Neuronal stem cell (in vitro differentiated cells): ENCODE measurements around the gene DOCK8.

Experiments
- DNase-seq: peaks from one replicate; pipeline ENCODE4 v3.0.0-alpha.2; 2013; ENCODE audit warnings: low spot score
- H2AFZ ChIP-seq: one replicate; pipeline ENCODE4 v1.6.1; 2013; ENCODE audit warnings: mild to moderate bottlenecking, low read length, inconsistent platforms
- H2AK5ac ChIP-seq: 2 replicates; pipeline ENCODE4 v1.6.1; 2013; ENCODE audit warnings: low read depth, mild to moderate bottlenecking, inconsistent platforms, low read length, moderate library complexity, mixed read lengths
- H2BK120ac ChIP-seq: 2 replicates; pipeline ENCODE4 v1.6.1; 2013; ENCODE audit warnings: low read depth, mild to moderate bottlenecking, inconsistent platforms, low read length, moderate library complexity, mixed read lengths
- H2BK12ac ChIP-seq: one replicate; pipeline ENCODE4 v1.6.1; 2013; ENCODE audit warnings: low read length, inconsistent platforms
- H2BK15ac ChIP-seq: 2 replicates; pipeline ENCODE4 v1.6.1; 2013; ENCODE audit warnings: mild to moderate bottlenecking, low read length, inconsistent platforms, mixed read lengths
- H2BK5ac ChIP-seq: one replicate; pipeline ENCODE4 v1.6.1; 2013; ENCODE audit warnings: inconsistent platforms, mild to moderate bottlenecking, low read length, moderate library complexity
- H3K14ac ChIP-seq: one replicate; pipeline ENCODE4 v1.6.1; 2013; ENCODE audit warnings: low read length, inconsistent platforms
- H3K18ac ChIP-seq: 2 replicates; pipeline ENCODE4 v1.6.1; 2013; ENCODE audit warnings: low read length, inconsistent platforms
- H3K23ac ChIP-seq: 2 replicates; pipeline ENCODE4 v1.6.1; 2013; ENCODE audit warnings: low read depth, mild to moderate bottlenecking, mixed read lengths, low read length, inconsistent platforms; ENCODE audit not compliant: poor library complexity
- H3K27ac ChIP-seq: replicated peaks from 3 replicates; pipeline ENCODE4 v1.5.1; 2013; ENCODE audit warnings: low read length, inconsistent platforms
- H3K27me3 ChIP-seq, 3 experiments: 2 replicates each; pipeline ENCODE4 v1.6.1; 2013; ENCODE audit warnings: low read length in 3 of 3, mild to moderate bottlenecking in 2 of 3, inconsistent platforms in 1 of 3, low read depth in 1 of 3, mixed read lengths in 1 of 3, moderate library complexity in 1 of 3; ENCODE audit not compliant: control insufficient read depth in 3 of 3, insufficient read depth in 3 of 3
- H3K36me3 ChIP-seq, 2 donors: replicated peaks in 1 of 2; 2 replicates each; pipeline ENCODE4 v1.6.1; 2013; ENCODE audit warnings: low read length in 2 of 2; ENCODE audit not compliant: control insufficient read depth in 2 of 2, insufficient read depth in 2 of 2
- H3K4ac ChIP-seq: 2 replicates; pipeline ENCODE4 v1.6.1; 2013; ENCODE audit warnings: inconsistent platforms, mild to moderate bottlenecking, low read length, moderate library complexity
- H3K4me1 ChIP-seq, 2 donors: 1 replicate in 1 of 2; 2 replicates in 1 of 2; pipeline ENCODE4 v1.6.1; 2013; ENCODE audit warnings: low read length in 2 of 2, low read depth in 1 of 2; ENCODE audit not compliant: control insufficient read depth in 2 of 2, insufficient read depth in 1 of 2
- H3K4me2 ChIP-seq: one replicate; pipeline ENCODE4 v1.6.1; 2013; ENCODE audit warnings: mild to moderate bottlenecking, low read length, inconsistent platforms; ENCODE audit not compliant: insufficient read depth, poor library complexity, severe bottlenecking
- H3K4me3 ChIP-seq, 2 donors: 2 replicates each; pipeline ENCODE4 v1.5.1; 2013; ENCODE audit warnings: low read length in 2 of 2, mild to moderate bottlenecking in 2 of 2, inconsistent platforms in 1 of 2, moderate library complexity in 1 of 2
- H3K79me1 ChIP-seq: one replicate; pipeline ENCODE4 v1.6.1; 2013; ENCODE audit warnings: low read depth, mild to moderate bottlenecking, inconsistent platforms, low read length, moderate library complexity
- H3K9ac ChIP-seq: one replicate; pipeline ENCODE4 v1.6.1; 2013; ENCODE audit warnings: mild to moderate bottlenecking, low read depth, low read length, inconsistent platforms; ENCODE audit not compliant: poor library complexity
- H3K9me3 ChIP-seq, 2 donors: replicated peaks in 1 of 2; 2 replicates each; pipeline versions ENCODE3 to v1.6.1; 2013; ENCODE audit warnings: low read length in 2 of 2, mild to moderate bottlenecking in 2 of 2, inconsistent platforms in 1 of 2, low read depth in 1 of 2, mixed read lengths in 1 of 2, moderate library complexity in 1 of 2; ENCODE audit not compliant: control insufficient read depth in 2 of 2, insufficient read depth in 1 of 2
- H4K8ac ChIP-seq: one replicate; pipeline ENCODE4 v1.6.1; 2013; ENCODE audit warnings: low read depth, mild to moderate bottlenecking, inconsistent platforms, low read length, moderate library complexity
- H4K91ac ChIP-seq: one replicate; pipeline ENCODE4 v1.6.1; 2013; ENCODE audit warnings: low read length, low read depth, mild to moderate bottlenecking, inconsistent platforms; ENCODE audit not compliant: poor library complexity
- WGBS, 2 donors: extraction: QIAGEN DNeasy Blood & Tissue Kit; methylation state at CpG; one replicate each; pipeline ENCODE4 v1.1.7; 2013; ENCODE audit warnings: missing lambda C conversion rate in 2 of 2, mixed read lengths in 1 of 2; ENCODE audit not compliant: insufficient read length in 2 of 2, insufficient replicate concordance in 1 of 2; ENCODE audit errors: extremely low coverage in 2 of 2; 5-methylcytosine and 5-hydroxymethylcytosine counted together

DOCK8 gene

DNA sequence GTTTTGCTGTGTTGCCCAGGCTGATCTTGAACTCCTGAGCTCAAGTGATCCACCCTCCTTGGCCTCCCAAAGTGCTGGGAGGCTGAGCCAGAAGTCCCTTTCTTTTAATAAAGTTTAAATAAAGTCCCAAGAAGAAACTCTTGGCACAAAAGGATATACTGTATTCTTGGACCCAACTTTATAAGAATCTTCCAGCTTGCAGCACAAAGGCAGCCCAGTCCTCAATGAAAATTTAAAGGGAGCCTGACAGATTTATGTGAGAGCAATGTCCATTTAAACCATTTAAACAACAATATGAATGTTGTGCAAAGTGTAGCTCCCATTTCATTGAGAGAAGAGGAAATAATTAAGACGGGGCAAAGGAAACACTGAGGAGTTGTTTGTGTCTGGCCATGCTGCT, 217.0 kb downstream of the DOCK8 start:
- H4K8ac ChIP-seq = no peak overlapping the region
- H2BK15ac ChIP-seq = no peak overlapping the region
- no peak for DNase-seq
- no peak overlapping the region for H2BK120ac ChIP-seq
- no peak overlapping the region for H3K9ac ChIP-seq
- no CpG with 5 or more reads among the region's 1 CpG for WGBS, 2 donors
- H3K4ac ChIP-seq = no peak overlapping the region
- no peak overlapping the region for H3K18ac ChIP-seq
- H3K14ac ChIP-seq = no peak overlapping the region
- H2BK12ac ChIP-seq = no peak overlapping the region
- no peaks in the 10 kb centered on the region for H3K79me1 ChIP-seq
- H4K91ac ChIP-seq = no peak overlapping the region
- no peak overlapping the region for H2AK5ac ChIP-seq
- H2AFZ ChIP-seq = no peak overlapping the region
- H3K27me3 ChIP-seq = peaks cover 0 to 18% (median 0%) of the 10 kb centered on the region in 3 experiments
- no peak overlapping the region for H3K4me2 ChIP-seq
- H3K4me3 ChIP-seq = no peak overlapping the region
- H3K27ac ChIP-seq = no peak overlapping the region
- H3K4me1 ChIP-seq = no peaks in the 10 kb centered on the region
- H3K36me3 ChIP-seq = no peaks in the 10 kb centered on the region
- no peak overlapping the region for H3K23ac ChIP-seq
- no peaks in the 10 kb centered on the region for H3K9me3 ChIP-seq
- H2BK5ac ChIP-seq = no peak overlapping the region

DNA sequence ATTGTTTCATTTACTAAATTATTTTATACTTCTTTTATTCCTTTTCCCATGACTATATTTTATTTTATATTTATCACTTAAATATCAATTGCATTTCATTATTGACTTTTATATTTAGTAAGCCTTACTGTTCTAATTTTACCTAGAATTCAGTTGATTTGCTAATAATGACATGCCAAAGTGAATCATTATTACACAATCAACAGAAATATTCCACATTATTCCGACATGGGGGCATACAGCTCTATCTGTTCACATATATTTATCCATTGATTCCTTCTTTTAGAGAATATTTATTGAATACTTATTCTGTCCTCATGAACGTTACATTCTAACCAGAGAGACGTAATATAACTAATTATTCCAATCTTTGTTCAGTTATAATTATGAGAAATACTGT, 221.8 kb downstream of the DOCK8 start:
- Histone ChIP-seq H2BK15ac (no peak overlapping the region), H2BK5ac (no peak overlapping the region), H3K9ac (no peak overlapping the region), H3K18ac (no peak overlapping the region), H2BK120ac (no peak overlapping the region), H2AFZ (no peak overlapping the region), H3K4me1 (no peaks in the 10 kb centered on the region), H3K27me3 (peaks cover 0 to 18% (median 0%) of the 10 kb centered on the region in 3 experiments), H4K91ac (no peak overlapping the region), H2AK5ac (no peak overlapping the region), H3K4me3 (no peak overlapping the region), H3K79me1 (no peaks in the 10 kb centered on the region), H4K8ac (no peak overlapping the region), H3K9me3 (no peaks in the 10 kb centered on the region), H3K4me2 (no peak overlapping the region), H3K14ac (no peak overlapping the region), H3K27ac (no peak overlapping the region), H3K23ac (no peak overlapping the region), H3K4ac (no peak overlapping the region), H3K36me3 (no peaks in the 10 kb centered on the region), H2BK12ac (no peak overlapping the region)
- DNase-seq = no peak
- WGBS, 2 donors = no CpG with 5 or more reads among the region's 3 CpGs

DNA sequence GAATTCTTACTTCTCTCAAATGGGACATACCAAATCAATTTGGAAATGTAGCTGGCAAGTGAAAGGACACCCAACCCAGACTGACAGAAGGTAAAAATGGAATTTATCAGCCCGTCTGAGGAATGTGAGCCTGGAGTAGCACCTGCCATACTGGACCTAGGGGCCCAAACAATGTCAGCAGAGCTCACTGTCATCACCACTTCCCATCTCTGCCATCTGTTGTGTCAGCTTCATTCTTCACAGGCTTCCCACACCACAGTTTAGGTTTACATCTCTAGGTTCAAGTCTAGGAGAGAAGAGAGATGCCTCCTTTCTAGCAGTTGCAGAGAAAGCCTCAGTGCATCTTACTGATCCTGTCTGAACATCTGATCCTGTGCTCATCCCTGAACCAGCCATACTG, 222.4 kb downstream of the DOCK8 start:
- no peak overlapping the region for H3K27ac ChIP-seq

DNA sequence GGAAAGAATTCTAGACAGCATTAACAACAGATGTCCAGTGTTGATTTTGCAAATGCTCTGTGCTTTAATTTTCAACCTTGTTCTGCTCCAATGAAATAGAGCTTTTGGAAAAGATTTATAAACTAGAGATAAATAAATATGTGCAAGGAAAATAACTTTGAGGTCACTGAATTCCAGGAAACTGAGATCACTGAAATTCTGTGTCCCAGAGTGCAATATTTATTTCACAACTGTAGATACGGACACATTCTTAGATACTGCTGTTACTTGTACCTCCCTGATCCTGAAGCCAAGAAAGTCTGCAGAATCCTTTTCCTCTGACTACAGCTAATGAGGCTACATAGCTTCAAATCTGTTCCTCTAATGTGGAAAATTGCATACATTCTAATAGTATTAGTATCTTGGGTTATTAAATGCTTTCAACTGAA, 222.9 kb downstream of the DOCK8 start:
- Histone ChIP-seq H3K23ac (no peak overlapping the region), H3K18ac (no peak overlapping the region), H3K9me3 (no peaks in the 10 kb centered on the region), H3K4ac (no peak overlapping the region), H3K4me1 (no peaks in the 10 kb centered on the region), H2BK12ac (no peak overlapping the region), H2BK15ac (no peak overlapping the region), H3K4me2 (no peak overlapping the region), H2AFZ (no peak overlapping the region), H3K4me3 (no peak overlapping the region), H3K27ac (no peak overlapping the region), H3K36me3 (no peaks in the 10 kb centered on the region), H2AK5ac (no peak overlapping the region), H4K91ac (no peak overlapping the region), H2BK5ac (no peak overlapping the region), H3K14ac (no peak overlapping the region), H2BK120ac (no peak overlapping the region), H3K79me1 (no peaks in the 10 kb centered on the region), H4K8ac (no peak overlapping the region), H3K9ac (no peak overlapping the region), H3K27me3 (peaks cover 0 to 13% (median 0%) of the 10 kb centered on the region in 3 experiments)
- no peak for DNase-seq
- WGBS, 2 donors = no CpG with 5 or more reads among the region's 1 CpG

More for the DNA sequence above, 222.4 kb downstream of the DOCK8 start:
- Histone ChIP-seq H3K9me3 (no peaks in the 10 kb centered on the region), H2BK5ac (no peak overlapping the region), H3K9ac (no peak overlapping the region), H3K4ac (no peak overlapping the region), H2AK5ac (no peak overlapping the region), H2AFZ (no peak overlapping the region), H3K23ac (no peak overlapping the region), H3K14ac (no peak overlapping the region), H3K4me1 (no peaks in the 10 kb centered on the region), H3K4me3 (no peak overlapping the region), H3K79me1 (no peaks in the 10 kb centered on the region), H3K27me3 (peaks cover 0 to 18% (median 0%) of the 10 kb centered on the region in 3 experiments), H2BK120ac (no peak overlapping the region), H4K91ac (no peak overlapping the region), H3K36me3 (no peaks in the 10 kb centered on the region), H2BK15ac (no peak overlapping the region), H2BK12ac (no peak overlapping the region), H3K4me2 (no peak overlapping the region), H4K8ac (no peak overlapping the region), H3K18ac (no peak overlapping the region)
- no peak for DNase-seq
- WGBS, 2 donors = no CpG with 5 or more reads among the region's 1 CpG
